CD4-positive, alpha-beta T cell treated with Interleukin-2 at 100 ng/mL for 4 hours (primary cell): ENCODE measurements around the gene SLC13A4.
"Not testable (repeated sequence)": the region's sequence is repeated elsewhere in the genome, so short reads cannot be mapped to it uniquely, and the experiment has no call there.

Experiments
- DNase-seq: peaks from one replicate; pipeline ENCODE4 v3.0.0-alpha.2; 2020; ENCODE audit warnings: low spot score

SLC13A4 gene

DNA sequence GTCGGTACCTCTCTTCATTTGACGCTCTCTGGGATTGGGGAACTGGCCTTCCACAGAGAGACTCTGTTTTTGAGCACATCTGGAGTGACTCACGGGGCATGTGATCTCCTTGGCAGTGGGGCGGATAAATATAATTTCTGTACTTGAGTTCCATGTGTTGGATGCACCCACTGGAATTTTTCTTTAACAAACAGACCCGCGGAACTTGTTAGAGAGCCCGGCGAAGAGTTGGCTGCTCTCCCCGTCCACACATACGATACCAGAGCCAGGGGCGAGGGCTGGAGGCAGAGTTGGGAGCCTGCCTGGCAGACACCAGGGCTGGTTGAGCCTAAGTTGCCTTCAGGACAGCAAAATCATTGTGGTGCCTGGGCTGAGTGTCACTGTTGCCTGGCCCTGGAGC lies 20.8 kb upstream of the SLC13A4 start, which contains the start of gene FAM180A:
Gene FAM180A, minus strand, starts transcription at position 44 of the 400 bp plus-strand sequence. CDS start 233 bp downstream, outside the sequence.
- no peak for DNase-seq

DNA sequence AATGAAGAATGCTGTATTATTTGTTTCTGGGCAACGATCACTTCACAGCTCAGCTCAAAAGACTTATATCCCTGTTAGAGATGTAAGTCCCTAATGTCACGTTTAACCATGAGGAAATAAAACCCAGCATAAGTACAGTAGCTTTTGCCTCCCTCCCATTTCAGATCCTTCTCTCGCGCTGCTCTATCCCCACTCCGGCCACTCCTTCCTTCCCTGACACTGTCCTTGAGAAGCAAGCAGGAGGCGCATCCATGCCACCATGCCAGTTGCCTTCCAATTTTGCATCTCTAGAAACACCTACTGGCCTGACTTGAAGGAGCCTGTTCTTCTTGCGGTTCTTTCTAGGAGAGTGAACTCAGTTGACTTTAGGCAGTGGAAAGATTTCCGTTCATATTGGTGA lies 19.4 kb upstream of the SLC13A4 start:
- no peak for DNase-seq

GRCh38 chr7:135745703-135746312 lies 17.8 kb upstream of the SLC13A4 start:
- no peak for DNase-seq

DNA sequence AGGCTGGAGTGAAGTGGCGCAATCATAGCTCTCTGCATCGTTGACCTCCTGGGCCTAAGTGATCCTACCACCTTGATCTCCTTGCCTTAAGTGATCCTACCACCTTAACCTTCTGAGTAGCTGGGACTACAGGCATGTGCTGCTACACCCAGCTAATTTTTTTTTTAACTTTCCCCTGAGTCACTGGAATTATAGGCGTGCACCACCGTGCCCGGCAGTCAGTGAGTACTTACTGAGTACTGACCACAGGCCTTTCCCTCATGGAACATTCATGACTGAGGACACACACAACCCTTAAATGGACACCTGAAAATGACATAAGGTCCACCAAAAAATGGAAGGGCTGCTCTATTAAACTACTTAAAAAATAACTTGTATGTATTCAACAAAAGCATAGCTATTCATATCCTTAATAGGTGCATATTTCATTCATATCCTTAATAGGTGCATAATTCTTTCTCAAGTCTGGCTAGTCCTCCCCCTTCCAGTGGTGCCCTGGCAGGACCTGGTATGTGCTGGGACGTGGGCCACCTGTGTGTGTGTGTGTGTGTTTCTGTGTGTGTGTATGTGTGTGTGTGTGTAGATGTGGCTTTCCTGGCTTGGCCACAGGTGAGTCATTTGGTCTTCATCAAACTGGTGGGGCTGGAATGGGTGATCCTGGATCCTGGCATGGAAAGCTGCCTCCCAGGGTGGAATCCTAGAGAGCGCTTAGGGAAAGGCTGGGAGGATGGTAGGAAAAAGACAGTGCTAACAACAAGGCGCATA lies 17.1 kb upstream of the SLC13A4 start:
- no peak for DNase-seq

DNA sequence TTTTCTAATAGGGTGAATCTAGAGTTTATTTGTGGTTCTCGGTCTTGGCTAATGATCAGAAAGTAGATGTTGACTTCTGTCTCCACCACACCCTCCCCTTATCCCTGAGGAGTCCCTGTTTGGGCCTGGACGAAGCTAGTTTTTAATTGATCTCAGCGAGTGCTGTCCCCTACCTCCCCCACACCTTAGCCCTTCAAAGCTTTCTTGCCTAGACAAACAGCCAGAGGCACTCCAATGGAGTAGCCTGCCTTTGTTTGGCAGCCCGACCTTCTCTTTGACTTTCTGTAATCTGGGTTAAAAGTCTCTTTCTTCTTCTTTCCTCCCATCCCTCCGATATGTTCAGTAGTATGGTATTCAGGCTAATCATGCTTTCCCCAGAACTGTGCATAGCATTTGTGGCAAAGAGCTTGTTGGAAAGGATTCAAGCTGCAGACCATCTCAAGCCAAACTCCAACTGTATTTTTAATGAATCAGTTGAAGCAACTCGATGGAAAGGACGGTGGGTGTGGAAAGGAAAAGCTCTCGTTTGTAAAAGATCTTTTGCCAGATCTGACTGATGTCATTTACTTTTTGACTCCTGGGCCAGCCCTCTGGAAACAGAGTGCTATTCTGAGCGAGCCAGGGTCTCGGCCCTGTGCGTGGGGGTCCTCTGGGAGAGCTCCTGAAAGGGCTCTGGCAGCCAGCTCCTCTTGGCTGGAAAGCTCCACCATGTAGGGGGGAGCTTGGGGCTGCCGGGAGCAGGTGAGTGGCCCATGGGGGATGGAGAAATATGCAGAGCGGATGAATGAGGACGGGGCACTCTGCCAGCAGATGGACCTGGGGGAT lies 16.1 kb upstream of the SLC13A4 start:
- no peak for DNase-seq

GRCh38 chr7:135742371-135742770 lies 14.4 kb upstream of the SLC13A4 start:
- no peak for DNase-seq

- no peak for DNase-seq
These were observed 13.9 kb upstream of the SLC13A4 start for GRCh38 chr7:135741905-135742304.

GRCh38 chr7:135740889-135741288 lies 12.9 kb upstream of the SLC13A4 start:
- no peak for DNase-seq

DNA sequence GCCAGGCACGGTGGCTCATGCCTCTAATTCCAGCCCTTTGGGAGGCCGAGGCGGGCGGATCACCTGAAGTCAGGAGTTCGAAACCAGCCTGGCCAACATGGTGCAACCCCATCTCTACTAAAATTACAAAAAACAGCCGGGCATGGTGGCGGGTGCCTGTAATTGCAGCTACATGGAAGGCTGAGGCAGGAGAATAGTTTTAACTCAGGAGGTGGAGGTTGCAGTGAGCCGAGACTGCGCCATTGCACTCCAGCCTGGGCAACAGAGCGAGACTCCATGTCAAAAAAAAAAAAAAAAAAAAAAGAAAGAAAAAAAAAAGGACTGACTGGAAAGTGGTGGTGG lies 9.3 kb upstream of the SLC13A4 start:
- not testable (repeated sequence) for DNase-seq

DNA sequence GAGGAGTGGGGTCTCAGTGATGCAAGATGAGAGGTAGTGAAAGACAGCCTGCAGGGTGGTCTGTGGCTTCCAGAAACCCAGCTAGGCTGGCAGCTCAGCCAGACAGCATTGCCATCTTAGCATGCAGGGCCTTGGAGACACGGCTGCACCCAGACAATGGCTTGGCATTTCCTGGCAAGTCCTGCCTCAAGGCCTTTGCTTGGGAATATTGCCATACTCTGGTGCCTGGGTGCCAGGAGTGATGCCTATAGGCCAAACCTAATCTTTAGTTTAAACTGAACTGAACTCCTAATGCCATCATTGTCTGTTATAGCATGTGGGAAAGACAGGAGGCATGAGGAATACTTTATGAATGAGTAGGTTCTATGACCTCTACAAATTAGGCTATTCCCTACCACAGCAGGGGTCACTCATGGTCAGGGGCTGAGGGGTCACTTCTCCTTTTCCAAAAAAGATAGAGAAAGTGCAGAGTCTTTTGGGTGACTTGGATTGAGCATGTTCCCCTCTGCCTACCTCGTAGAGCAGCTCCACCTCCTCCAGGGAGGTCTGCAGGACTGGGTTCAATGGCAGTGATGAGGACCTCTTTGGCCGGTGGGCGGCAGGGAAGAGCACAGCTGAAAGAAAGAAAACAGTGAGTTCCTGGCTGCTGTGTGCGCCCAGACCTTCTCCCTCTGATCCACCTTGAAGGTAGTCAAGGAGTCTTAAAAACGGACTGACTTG lies 8.8 kb upstream of the SLC13A4 start:
- DNase-seq: no peak

DNA sequence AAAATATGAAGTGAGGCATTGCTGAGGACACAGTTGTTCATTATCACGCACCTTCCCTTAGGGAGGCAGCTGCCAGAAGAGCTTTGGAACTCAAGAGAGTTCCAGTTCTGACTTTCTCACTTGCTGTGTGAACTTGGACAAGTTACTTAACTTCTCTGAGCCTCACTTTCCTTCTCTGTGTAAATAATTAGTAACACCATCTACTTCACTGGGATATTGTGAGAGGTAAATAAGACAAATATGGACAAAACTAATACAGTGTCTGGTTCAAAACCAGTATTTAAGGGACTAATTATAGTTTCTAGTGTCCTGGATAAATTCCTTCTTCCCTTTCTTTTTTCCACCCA lies 6.3 kb upstream of the SLC13A4 start:
- DNase-seq: no peak

DNA sequence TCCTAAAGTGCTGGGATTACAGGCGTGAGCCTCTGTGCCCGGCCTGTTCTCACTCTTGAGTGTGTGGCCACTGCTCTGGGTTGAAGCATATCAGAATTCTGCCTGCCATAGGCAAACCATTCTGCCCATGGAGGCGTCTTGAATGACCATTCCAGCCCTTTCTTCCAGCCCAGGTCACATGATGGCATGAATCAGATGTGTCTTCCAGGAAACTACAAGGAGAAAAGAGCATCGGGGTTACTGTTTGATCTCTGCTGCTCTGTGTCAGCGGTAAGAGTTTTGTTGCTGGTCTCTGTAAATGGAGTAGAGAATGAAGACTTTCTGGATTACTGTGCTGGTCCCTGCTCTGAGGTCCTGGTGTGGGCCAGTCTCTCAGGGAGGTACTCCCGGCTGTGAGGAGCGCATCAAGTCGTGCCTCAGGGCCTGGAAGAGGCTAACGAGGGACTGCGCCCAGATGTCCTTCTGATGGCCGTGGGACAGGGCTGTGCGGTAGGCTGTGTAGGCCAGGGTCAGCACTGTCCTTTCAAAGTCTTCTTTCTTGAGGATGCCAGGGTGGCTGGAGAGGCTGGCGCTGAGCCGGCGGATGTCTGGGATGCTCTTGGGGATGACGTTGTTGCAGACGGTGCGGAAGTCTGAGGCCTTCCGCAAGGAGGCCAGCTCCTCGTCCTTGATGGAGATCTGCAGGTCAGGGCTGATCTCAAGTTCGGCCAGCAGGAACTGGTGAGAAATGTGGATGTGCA lies 5.8 kb upstream of the SLC13A4 start:
- no peak for DNase-seq

GRCh38 chr7:135731131-135731530 lies 3.1 kb upstream of the SLC13A4 start:
- DNase-seq: no peak

DNA sequence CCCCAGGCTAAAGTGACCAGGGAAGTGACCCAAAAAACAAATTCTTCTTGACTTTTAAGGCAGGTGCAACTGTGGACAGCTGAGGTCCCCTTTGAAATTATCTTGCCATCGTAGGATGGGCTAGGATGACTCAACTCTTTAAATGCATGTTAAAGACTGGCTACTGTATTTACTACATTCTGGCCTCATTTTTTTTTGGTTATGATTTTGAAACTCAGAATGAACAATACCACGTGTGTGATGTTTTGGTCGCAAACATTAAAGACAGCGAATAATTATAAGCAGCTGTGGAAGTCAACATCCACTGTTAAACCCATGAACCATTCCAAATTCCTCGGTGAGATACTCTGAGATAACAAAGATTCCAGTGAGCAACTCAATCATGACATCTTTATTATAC lies 1.2 kb upstream of the SLC13A4 start:
- DNase-seq: no peak

GRCh38 chr7:135726911-135727673 lies 894 bp downstream of the SLC13A4 start:
- DNase-seq: no peak

GRCh38 chr7:135726276-135726788 lies 1.7 kb downstream of the SLC13A4 start:
- DNase-seq: no peak

GRCh38 chr7:135723411-135723810 lies 4.6 kb downstream of the SLC13A4 start:
- no peak for DNase-seq

DNA sequence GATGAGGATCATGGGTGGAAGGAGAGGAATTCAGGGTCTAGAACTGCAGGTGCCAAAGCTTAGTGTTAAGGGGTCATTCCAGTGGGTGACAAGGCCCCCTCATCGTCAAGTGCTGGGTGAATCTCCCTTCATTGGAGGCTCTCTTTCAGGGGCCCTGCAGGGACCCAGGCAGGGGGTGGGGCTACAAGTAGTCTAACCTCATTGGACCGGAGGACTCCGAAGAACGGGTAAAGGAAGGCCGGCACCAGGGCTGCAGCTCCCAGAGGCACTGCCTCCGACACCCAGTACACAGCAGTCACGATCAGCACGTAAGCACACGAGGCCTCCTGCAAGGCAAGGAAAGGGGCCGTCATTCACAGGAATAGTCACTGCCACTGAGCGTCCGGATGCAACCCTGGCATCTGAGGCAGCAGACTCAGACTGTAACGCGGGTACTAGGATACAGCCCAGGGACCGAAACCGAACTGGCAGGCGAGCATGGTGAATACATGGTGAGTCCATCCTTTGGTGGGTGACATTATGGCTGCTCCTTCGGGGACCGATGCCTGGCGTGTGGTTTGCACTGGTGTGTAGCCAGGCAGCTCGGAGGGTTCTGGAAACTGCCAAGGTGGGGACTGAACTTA lies 6.7 kb downstream of the SLC13A4 start:
- no peak for DNase-seq

- no peak for DNase-seq
These were observed 8.3 kb downstream of the SLC13A4 start for GRCh38 chr7:135719688-135720087.

- no peak for DNase-seq
These were observed 9.1 kb downstream of the SLC13A4 start for GRCh38 chr7:135718794-135719437.
